Hypothalamus (tissue), 51 donors: ENCODE data around the gene FAM89B.

ENCODE experiments used
- DNase-seq, 51 donors: peaks; one replicate each; lab custom pipeline; 2025; lab: John Stamatoyannopoulos, UW

FAM89B gene

GRCh38 chr11:65620666-65621065 lies 48.3 kb downstream of the FAM89B start:
- no peak for DNase-seq

- no peak for DNase-seq
These were observed 49.1 kb downstream of the FAM89B start for GRCh38 chr11:65621460-65621859.

- DNase-seq = no peak
These were observed 49.7 kb downstream of the FAM89B start for GRCh38 chr11:65622011-65622410.

GRCh38 chr11:65623177-65623576 lies 50.8 kb downstream of the FAM89B start:
- DNase-seq = no peak
